NCI-H1048 (cell line): ENCODE data around the gene LIMD2.

Experiments used
- DNase-seq: peaks from one replicate; lab custom pipeline; 2025; lab: John Stamatoyannopoulos, UW

The LIMD2 gene

DNA sequence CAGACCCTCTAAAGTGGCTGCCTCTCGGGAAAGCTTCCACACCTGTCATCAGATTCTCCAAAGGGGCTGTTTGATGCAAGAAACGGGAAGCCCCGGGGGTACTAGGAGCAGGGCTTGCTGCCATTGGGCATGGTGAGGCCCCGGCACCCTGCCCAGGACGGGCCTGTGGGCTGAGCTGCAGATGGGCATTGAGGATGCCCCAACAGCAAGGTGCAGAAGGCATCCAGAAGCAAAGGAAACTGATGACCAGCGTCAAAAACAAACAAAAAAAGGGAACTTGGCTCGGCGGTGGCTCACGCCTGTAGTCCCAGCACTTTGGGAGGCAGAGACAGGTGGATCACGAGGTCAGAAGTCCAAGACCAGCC lies 1.5 kb upstream of the LIMD2 start:
- DNase-seq = no peak

DNA sequence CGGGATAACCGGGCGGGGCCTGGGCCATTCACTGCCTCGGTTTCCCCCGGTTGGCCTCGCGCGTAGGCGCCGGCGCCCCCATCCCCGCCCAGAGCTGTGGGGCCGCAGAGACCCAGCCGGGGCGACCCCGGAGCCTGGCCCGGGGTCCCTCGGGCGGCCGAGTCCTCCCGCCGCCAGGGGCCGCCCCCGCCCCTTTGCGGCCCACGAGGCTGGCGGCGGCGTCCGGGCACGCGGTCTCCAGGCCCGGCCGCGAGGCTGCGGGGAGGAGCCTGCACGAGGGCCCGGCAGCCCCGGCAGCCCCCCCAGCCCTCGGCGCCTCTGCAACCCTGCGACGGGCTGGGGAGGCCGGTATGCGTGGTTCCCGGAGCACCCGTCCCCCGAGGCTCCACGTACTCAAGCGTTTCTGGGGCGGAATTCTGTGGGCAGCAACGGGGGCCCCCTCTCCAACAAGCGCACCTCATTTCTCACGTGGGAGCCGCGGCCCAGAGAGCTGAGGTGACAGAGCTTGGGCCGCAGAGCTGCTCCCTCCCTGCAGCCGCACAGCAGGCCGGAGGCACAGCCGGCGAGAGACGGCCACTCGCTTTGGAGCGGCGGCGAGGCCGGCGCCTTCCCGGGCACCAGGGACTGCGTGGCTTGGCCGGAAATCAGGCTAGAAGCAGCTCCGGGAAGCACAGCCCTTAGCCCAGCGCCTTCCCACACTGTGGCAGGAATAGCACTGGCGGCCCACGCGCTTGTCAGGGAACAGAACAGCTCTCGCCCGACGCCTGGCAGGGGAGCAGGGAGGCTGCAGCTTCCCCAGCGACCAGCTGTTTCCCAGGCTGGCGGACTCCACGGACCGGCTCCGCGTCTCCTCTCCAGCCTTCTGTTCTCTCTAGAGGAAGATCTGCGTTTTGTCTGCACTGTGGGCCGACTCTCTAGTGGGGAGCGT lies 867 bp upstream of the LIMD2 start:
- no peak for DNase-seq

DNA sequence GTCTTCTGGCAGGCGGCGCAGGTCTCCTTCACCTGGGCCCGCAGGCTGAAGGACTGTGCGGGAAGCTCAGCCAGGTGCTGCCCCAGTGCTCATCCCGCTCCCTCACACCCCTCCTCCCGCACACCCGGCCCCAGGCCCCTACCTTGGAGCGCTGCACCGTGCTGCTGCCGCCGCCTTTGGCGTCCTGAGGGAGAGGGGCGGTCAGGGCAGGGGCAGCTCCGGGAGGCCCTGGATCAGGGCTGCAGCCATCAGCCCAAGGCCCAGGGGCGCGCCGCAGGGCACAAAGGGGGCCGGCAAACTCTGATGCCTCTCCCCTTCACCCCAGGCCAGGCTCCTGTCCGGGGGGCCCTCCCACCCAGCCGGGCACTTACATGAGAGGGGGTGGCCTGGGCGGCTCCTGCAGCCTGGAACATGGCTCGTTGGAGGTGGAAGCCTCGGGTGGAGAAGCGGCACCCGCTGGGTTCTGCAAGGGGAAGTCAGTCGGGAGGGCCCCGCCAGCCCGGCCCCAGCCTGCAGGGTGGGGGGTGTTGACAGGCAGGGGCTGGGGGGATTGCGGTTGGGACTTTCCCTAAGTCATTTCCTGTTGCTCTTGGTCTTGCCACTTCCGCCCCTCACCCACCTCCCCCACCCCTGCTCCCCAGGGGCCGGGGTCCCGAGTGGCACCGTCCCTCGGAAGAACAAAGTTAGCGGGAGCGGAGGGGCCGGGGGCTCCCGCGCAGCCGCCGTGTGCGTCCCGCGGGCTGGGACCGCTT lies 863 bp downstream of the LIMD2 start:
- DNase-seq = no peak

DNA sequence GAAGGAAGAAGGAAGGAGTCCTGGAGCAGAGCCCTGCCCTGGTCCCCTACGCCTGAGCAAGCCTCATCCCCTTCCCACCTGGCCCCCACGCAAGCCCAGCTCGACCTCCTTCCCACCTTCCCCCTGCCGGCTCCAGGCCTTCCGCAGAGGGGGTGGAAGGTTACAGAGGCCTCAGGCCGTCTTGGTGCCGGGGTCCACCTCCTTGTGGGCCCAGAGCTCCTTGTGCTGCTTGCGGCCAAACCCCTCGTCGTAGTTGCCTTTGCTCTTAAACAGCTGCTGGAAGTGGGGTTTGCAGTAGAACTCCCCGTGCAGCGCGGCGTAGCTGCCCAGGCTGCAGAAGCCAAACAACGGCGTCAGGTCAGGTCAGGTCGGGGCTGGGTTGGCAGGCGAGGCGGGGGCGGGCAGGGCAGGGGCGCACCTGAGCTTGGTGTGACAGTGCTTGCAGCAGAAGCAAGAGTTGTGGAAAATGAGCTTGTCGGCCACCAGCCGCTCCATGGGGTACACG lies 1.5 kb downstream of the LIMD2 start:
- DNase-seq = no peak

DNA sequence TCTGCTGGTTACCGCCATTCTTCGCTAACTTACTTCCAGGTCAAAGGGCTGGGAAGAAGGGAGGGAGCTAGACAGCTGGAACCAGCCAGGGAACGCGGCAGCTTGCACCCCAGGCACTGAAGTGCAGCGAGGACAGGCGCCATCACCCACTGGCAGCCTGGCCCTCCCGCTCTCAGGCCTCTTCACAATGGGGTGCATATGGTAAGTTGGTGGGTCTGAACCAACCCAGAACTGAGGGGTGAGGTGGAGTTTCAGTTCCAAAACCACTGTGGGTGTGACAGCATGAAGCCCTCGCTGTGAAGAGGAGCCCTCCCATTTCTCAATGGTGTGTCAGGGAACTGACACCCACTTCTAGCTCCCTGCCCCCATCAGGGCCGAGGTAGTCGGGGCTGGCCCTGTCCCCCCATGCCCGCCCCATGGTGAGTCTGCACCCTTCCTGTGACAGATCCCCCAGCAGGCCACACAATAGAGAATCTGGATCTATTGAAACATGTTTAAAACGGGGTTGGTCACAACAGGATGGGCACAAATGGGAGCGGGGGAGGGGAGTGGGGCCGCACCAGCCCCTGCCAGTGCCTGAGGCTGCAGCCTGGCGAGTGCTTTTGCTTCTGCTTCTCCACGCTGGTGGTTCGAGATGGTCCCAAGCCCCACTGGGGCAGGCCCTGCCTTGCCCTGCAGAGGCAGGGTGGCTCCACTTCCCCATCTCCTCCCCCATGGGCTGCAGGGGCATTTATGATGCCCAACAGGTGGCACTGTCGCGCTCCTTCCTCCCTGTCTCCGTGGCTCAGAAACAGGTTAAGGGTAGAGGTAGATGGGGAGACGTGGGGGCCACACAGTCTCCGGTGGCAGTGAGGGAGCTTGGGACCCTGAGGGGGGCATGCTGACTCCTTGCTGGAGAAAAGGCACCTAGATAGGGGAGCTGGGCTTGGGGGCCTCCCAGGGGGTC lies 2.3 kb downstream of the LIMD2 start:
- DNase-seq = no peak

DNA sequence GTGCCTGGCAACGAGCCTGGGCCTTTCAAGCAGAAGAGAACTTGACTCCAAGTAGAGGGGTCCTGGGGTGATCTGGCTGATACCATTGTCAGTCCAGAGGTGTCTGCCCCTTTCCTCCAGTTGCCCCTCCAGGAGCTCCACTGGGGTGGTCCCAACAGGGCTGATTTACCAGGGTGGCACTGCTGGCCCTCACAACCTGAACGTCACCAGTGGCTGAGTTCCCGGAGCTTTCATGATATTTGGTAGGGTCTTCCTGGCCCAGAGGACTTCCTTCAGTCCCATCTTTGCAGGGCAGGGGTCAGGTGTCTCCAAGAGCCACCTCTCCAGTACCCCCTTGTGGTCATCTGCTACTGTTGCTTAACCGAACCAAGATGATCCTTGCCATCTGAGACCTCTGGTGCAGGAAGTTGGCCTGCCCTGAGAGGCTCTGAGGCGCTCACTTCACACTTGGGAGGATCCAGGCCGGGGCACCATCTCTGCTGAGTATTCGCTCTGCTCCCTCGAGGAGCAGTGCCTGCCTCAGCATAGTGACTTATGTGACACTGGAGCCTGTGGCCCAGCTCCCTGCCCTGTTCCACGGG lies 3.5 kb downstream of the LIMD2 start:
- DNase-seq = no peak

DNA sequence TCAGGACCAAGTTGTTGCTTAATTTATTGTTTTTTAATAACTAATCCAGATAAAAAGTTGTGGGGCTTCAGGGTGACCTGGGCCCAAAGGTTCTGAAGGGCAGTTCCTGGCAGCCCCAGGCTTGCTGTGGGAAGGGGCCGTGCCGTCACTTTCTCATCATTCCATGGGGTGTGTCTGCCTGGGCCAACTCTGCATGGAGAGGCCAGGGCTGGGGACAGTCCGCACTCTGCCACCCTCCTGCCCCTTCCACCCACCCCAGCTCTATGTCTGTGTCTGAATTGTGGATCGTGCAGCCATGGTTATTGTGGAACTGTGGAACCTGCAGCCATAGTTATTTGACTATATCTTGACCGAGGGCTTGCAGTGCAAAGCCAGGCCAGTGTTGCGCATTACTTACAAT lies 4.0 kb downstream of the LIMD2 start:
- no peak for DNase-seq

DNA sequence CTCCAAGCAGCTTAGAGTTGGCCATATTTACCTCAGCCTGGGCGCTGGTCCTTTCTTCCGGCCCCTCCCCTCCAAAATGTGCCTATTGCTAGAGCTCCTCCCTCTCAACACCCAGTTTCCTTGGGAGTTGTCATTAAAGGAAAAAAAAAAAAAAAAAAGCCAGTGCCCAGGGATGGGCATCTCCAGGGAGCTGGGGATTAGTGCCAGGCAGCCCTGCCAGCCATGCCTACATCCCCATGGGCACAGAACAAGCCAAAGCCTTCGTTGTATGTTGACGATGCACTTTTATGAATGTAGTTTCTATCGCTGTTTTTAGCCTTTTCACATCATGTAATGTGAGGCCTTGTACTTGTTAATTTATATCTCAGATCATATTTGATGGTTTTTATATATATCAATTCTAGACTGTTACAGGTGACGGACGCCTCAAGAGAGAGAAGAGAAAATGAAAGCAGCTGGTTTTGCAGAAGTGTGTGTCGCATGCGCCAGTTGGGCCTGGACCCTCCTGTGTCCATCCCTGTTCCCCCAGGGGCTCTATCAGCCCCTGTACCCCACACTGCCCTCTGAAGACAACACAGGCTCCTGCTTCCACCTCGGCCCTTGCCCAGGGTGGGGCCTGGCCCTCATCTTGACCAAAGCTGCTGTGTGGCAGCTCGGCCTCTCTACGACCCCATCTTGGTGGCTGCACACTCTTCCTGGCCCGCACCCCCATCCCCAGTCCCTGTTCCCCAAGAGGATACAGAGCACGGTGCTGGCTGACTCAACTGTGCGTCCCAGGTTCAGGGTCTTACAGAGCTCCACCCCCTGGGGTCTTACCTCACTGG lies 4.8 kb downstream of the LIMD2 start:
- no peak for DNase-seq

DNA sequence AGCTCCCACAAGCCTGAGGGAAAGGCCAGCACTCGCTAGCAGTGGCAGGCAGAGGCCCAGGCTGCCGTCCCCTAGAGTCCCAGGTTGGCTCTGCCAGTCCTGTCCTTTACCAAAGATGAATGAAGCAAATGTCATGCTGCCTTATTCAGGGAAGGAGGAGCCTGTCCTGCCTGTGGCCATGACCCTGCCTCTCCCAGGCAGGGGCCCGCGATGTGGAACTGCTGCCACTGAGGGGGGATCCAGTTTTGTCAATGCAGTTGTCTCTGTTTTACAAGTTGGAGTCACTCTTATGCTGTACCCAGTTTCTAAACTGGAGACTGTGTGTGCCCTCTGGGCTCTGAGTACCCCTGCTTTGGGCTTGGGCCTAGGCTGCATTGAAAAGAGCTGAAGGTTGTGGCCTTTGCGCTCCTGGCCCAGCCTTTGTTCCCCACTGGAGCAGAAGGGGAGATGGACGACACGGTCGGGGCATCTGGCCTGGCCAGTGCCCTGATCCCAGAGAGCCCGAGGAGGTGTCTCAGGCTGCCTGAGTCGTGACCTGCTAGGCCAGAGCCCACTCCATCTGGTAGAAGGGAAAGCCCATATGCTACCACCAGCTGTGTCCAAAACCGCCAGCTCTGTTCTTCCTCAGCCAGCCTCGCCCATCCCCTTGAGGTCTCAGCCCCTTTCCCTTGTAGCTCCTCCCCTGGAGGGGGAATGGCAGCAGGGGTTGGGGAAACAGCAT lies 5.5 kb downstream of the LIMD2 start:
- DNase-seq = no peak

DNA sequence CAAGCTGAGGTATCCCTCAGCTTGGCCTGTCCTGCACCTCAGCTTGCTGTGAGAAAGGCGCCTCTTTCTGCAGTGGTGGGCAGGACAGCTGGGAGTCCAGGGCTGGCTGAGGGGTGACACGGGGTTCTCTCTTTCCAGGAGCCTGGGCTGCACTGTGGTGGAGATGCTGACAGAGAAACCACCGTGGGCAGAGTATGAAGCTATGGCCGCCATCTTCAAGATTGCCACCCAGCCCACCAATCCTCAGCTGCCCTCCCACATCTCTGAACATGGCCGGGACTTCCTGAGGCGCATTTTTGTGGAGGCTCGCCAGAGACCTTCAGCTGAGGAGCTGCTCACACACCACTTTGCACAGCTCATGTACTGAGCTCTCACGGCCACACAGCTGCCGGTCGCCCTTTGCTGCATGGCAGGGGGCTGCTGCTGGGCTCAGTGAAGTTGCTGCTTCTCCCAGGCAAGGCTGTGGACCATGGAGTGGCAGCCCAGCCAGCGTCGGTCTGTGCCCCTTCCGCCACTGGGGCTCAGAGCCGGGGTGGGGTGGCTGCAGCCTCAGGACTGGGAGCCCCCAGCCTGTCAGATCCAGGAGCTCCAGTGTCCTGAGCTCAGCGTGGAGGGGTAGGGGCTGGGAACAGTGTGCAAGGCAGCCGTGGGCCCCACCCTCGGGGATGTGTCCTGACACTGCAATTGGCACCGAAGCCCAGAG lies 6.4 kb downstream of the LIMD2 start:
- no peak for DNase-seq

DNA sequence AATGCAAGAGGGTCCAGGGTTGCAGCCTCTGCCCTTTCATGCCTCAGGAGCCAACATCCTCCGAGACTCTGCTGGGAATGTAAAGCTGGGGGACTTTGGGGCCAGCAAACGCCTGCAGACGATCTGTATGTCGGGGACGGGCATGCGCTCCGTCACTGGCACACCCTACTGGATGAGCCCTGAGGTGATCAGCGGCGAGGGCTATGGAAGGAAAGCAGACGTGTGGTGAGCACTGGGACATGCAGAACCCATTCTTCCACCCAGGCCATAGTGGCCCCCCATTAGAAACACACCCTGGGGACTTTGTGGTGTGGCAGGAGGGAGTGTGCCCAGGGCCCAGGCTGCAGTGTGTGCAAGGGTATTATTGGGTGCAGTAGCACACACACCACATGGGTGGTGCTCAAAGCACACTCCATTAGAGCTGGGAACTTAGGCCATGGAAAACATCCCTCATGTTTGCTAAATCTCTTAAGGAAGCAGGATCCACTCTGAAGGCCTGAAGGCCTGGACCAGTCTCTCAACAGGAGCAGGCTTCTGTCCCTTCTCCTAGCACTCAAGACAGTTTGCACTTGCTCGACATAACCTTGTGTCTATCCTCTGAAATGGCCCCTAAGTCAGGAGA lies 7.6 kb downstream of the LIMD2 start:
- DNase-seq = no peak

DNA sequence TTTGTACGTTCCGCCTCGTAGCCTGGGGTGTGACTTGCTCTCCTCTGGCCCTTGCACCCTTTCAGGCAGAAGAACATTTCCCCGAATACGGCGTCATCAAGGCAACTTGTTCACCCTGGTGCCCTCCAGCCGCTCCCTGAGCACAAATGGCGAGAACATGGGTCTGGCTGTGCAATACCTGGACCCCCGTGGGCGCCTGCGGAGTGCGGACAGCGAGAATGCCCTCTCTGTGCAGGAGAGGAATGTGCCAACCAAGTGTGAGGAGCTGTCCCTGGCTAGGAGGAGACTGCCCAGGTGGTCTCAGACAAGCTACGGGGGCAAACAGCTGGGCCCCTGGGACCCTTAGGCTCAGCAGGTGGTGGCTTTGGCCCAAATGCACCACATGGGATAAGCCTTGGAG lies 10.4 kb downstream of the LIMD2 start:
- DNase-seq = no peak

DNA sequence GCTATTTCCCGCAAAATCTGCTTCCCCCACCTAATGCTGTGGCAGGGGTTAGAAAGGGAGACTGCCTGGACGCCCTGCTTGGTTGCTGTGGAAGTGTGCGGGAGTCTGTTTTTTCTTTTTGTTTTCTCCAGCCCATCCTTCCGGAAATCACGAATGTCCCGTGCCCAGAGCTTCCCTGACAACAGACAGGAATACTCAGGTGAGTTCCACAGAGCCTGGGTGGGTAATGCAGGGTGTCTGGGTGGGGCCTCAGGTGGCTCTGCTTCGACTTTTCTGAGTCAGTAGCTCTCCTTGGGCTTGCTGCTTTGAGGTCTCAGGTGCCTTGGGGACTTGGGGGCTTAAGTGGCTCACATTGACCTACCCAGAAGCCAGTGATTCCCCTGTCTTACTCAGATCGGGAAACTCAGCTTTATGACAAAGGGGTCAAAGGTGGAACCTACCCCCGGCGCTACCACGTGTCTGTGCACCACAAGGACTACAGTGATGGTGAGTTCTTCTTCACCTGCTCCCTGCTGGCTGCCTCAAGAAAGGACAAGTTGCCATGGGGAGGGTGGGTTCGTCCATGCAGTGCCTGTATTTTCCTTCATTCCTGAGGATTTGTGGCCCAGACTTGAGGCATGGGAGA lies 11.4 kb downstream of the LIMD2 start:
- DNase-seq = no peak

DNA sequence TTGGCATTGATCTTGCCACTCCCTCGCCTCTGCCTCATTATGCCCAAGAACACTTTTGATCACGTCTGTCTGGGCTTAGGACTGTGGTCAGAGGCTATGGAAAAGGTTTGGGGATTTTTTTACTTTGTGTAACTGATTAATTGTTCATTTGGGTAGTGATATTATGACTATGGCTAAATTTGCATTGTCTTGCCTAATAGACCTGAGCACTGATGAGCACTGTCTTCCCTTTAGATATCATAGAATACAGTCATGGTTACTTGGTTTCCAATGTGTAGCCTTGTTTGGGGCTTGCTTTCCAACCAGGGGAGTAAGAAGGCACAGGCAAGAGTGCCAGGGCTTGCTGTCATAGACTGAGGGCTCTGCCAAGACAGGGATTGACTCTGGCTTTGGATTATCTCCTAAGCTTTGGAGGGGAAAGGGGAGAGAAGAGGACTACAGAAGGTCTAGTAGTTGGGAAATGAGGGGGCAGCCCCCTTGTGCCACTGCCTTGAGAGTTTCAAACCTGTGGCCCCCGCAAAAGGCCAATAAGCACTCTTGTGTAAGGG lies 13.7 kb downstream of the LIMD2 start:
- DNase-seq = no peak

DNA sequence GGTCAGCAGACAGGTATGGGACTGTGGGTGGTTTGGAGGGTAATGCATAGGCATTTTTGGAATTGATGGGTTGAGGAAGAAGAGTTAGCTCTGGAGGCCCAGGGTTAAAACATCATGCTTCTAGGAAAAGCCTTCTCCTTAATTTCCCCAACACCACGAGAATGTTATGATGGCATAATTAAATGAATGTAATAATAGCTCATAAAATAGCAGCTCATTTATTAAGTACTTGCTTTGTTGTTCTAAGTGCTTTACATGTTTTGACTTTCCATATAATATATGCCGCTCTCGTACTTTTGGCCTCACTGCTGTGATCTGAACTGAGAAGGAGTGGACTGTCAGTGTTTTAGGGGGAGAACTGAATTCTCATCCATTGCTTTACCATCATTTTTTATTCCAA lies 14.3 kb downstream of the LIMD2 start:
- DNase-seq = no peak

DNA sequence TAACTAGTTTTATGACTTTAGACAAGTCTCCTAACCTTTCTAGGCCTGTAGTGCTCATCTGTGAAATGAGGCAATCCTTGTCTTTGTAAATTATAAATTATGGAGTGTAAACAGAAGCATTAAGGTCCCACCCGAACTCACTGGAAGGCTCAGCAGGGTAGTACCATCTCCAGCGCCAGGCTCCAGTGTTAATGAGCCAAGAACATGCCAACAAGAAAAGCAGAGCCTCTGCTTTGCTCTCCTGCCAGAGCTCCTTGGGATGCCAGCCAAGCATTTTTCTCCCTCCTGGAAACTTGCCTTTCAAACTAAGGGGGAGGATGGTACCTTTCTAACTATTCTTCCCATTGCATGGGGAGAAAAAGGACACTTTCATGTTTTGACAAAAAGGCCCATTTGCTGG lies 14.9 kb downstream of the LIMD2 start:
- no peak for DNase-seq

DNA sequence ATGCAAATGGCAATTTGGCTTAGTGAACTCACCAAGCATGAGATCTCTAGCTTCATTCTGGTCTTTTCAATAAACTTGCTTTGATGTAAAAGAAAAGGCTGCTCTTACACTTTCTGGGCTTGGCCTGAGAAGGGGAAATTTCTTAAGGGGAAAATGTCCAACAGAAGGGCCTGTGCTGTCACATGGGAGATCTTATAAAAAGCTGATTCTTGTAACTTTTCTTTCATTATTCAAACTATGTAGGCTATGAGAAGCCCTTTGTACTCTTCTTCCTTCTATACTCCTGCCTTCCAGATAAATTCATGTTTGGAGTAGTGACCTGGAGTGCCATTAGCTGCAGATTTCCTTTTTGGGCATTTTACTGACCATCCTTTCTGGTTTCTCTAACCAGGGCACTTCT lies 16.9 kb downstream of the LIMD2 start:
- no peak for DNase-seq

DNA sequence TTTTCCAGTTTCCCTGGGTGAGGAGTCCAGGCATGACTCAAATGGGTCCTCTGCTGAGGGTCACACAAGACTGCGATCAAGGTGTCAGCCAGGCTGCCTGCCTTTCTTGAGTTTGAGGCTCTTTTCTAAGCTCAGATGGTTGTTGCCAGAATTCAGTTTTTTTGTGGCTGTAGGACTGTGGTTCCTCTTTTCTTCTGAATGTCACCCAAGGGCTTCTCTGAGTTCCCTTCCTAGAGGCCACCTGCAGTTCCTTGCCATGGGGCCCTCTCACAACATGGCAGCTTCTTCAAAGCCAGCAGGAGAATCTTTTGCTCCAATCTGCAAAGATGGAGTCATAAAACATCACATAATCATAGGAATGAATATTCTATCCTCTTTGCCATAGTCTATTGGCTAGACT lies 17.5 kb downstream of the LIMD2 start:
- DNase-seq = no peak
